GM21515 (cell line): ENCODE results near the gene RNF25.

Experiments used
- ATAC-seq: cut with Tn5 transposase; IDR thresholded peaks from one replicate; pipeline ENCODE4 v1.9.1; 2021; ENCODE audit not compliant: unreplicated experiment

Gene RNF25, protein sequence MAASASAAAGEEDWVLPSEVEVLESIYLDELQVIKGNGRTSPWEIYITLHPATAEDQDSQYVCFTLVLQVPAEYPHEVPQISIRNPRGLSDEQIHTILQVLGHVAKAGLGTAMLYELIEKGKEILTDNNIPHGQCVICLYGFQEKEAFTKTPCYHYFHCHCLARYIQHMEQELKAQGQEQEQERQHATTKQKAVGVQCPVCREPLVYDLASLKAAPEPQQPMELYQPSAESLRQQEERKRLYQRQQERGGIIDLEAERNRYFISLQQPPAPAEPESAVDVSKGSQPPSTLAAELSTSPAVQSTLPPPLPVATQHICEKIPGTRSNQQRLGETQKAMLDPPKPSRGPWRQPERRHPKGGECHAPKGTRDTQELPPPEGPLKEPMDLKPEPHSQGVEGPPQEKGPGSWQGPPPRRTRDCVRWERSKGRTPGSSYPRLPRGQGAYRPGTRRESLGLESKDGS

GRCh38 chr2:218671654-218672566 is at the start of gene RNF25, which contains the start of gene STK36:
TSS of gene RNF25 (minus strand) at chr2:218672002. CDS start at chr2:218671970, 32 bp downstream.
TSS of gene STK36 (plus strand) at chr2:218672086. CDS start at chr2:218672830, 744 bp downstream.
- ATAC-seq = peak; percentile 98

DNA sequence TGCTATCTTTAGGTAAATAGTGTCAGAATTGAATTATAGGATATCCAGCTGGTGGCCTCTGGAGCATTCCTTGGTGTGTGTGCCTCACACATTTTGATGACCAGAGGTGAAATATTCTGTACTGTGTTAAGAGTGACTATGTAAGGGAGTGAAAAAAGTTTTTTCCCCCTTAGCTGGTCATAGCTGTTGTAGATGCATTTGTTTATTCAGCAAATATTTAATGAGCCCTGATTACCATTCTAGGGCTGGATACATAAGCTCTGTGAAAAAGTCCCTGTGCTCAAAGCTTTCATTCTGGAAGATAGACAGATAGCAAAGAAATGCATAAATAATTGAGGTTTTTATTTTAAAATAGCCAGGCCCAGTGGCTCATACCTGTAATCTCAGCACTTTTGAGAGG is 49.7 kb upstream of the RNF25 start:
- ATAC-seq = no peak

GRCh38 chr2:218720048-218721041 is 48.5 kb upstream of the RNF25 start:
- ATAC-seq = no peak

- ATAC-seq = no peak
These were observed 47.7 kb upstream of the RNF25 start for GRCh38 chr2:218719457-218719856.

- ATAC-seq = no peak
These were observed 46.3 kb upstream of the RNF25 start for GRCh38 chr2:218718058-218718457.

- ATAC-seq = no peak
These were observed 45.5 kb upstream of the RNF25 start for GRCh38 chr2:218717262-218717661.

DNA sequence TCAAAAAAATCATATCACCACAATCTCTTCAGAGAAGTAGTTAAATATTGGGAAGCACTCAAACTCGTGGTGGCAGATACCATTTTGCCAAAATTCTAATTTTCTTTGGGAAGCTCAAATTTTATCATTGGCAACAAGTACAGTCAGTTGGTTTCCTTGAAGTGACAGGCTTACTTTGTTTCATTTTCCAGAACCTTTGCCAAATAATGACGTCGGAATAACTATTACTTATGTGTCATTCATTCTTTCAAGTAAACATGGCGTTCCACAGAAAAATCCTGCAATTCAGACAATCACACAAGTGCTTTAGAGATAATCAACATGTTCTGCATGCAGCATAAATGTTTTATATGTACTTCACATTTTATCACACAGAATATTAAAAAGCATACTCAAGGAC is 44.3 kb upstream of the RNF25 start:
- ATAC-seq = no peak

DNA sequence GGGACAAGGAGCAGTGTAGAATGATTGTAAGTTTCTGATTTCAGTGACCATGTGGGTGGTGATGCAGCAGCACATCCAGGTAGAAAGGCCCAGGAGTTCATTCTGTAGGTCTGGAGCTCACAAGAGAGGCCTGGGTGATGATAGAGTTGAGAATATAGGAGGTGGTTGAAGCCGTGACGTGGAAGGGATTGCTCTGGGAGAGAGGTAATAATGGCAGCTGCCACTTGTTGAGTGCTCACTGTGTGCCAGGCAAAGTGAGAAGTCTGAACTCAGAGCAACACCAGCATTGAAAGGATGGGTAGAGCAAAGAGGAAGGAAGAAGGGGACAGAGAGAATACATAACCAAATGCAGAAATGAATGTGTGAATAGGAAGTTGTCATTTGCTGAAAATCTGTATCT is 42.1 kb upstream of the RNF25 start:
- no peak for ATAC-seq

DNA sequence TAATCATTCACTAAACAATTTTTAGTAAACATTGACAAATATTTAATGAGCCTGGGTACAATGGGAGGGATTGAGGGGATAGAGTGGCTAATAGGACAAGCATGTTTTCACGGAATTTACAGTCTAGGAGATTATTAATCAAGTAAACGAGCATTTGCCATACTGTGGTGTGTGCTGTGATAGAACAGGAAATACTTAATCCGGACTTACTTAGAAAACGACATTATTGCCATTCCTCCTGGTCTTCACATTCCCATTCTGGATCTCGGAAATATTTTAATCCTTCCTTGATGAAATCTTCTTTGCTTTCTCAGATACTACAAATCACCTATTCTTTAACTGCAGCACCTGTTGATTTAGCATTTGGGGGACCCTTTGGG is 39.7 kb upstream of the RNF25 start:
- ATAC-seq = no peak

DNA sequence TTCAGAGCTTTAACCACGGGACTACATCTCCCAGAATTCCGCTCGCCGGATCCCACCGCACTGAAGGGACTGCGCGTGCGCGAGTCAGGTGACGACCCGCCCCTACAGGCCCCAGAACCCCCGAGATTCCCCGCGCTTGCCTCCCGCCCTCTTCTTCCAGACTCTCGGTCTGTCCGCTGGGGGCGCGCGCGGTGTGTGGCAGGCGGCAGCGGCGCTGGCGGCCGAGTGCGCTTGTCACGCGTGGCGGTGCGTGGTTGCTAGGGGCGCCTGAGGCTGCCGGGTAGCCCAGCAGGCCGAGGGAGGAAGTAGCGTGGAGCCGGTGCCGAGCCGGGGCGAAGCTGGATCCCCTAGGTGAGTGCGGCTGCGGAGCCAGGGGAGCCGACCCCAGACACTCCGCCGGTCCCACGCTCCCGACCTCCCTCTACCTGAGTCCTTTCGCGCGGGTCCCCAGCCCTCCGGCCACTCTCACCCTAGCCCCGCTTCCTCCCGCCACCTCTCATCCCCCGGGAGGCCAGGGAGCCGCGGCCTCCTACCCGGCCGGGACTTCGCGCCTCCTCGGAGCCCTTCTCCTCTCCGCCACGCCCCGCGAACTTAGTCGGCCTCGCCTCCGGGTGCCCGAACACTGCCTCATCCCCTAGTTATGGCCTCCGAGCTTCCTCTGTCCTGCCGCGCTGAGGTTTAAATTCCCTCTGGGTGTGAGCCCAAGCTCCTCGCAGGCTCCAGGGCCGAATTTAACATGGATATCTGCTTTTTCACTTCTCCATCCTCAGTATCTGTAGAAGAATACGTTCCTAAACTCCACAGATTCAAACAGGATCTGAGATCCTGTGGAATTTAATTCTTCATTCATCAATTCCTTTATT is 39.1 kb upstream of the RNF25 start, which contains the start of gene TTLL4:
TSS of gene TTLL4 (plus strand) at position 149 of the 863 bp plus-strand sequence. CDS start 26,842 bp downstream, outside the sequence.
- ATAC-seq = peak; percentile 91

- ATAC-seq = no peak
These were observed 38.5 kb upstream of the RNF25 start for GRCh38 chr2:218710334-218710686.

DNA sequence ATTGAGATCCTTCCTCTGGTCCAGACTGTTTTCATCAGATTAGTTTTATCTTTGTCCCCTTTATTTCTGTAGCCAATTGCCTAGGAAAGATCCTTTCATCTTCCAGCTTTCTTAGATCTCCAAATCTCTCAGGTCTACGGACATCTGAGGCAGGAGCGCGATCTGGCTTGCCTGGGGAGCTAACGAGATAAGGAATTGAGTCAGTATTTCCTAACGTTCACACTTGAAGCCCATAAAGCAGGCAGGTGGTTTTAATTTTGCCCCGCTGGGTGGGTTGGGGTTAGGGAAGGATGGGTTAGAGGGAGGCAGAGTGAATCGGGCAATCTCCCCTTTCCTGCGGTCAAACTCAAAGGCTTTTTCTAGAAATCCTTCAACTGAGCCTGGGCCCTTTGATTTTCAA is 38.1 kb upstream of the RNF25 start:
- no peak for ATAC-seq

DNA sequence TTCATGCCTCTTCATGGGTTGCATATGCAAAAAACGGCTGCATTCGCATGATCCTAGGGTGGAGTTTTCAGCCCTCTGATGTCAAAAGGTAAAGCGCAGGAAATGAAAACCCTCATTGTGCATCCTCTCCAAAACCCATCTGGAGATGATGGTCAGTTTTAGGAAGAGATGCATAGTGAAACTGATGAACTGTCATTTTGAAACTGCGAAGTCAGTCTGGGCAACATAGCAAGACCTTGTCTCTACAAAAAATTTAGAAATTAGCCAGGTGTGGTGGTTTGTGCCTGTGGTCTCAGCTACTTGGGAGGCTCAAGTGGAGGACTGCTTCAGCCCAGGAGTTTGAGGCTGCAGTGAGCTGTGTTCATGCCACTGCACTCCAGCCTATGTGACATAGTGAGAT is 36.3 kb upstream of the RNF25 start:
- peak; percentile 34 for ATAC-seq

GRCh38 chr2:218703341-218703740 is 31.5 kb upstream of the RNF25 start:
- no peak for ATAC-seq

- no peak for ATAC-seq
These were observed 30.0 kb upstream of the RNF25 start for GRCh38 chr2:218701806-218702205.

GRCh38 chr2:218698885-218699284 is 27.1 kb upstream of the RNF25 start:
- no peak for ATAC-seq

- ATAC-seq = no peak
These were observed 22.8 kb upstream of the RNF25 start for GRCh38 chr2:218694405-218695145.

DNA sequence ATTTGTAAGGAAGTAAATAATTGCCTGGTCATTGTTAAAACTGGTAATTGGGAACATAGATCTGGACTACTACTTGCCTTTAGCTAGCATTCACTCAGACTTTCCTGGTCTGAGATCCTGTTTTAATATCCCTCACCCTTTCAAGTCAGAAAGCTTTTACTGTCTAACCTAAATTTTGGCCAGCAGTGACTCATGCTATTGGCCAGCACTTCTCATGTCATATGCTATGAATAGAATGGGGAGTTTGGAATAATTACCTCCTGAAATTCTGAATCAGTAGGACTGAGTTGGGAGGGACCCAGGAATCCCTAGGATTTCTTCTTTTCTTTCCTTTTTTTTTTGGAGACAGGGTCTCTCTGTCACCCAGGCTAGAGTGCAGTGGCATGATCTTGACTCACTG is 19.4 kb upstream of the RNF25 start:
- no peak for ATAC-seq
